ENCODE data around the gene TMEM238. TPM values are rescaled to one million over a fixed set of nuclear protein-coding genes. Genes with fewer than 3 reads are reported as not detected.

TMEM238 gene
- total and polyA plus RNA-seq, 4 donors, result 0.08 to 0.54 (median 0.47) TPM

DNA sequence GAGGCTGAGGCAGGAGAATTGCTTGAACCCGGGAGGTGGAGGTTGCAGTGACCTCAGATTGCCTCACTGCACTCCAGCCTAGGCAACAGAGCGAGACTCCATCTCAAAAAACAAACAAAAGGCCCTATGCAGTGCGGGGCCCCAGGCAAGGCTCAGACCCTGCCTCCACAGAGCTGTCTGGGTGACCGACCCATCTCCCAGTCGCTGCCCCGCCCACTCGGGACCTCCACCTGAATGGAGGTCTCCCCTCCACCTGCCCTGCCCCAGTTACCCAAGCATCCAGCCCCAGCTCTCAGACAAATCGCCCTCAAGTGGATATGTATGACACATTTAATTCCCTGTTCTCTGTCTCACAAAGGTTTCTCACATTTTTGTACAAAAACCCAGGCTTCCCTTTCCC is 18.8 kb downstream of the TMEM238 start:
- Histone ChIP-seq H3K4me1 (ENCODE audit: control insufficient read depth in 4 of 4, insufficient read depth in 4 of 4, low read length in 3 of 4) (peaks cover 0 to 9% (median 1%) of the 10 kb centered on the region in 4 donors), H3K9me3 (ENCODE audit: control insufficient read depth in 4 of 4, low read length in 3 of 4) (no peaks in the 10 kb centered on the region), H3K4me3 (ENCODE audit: low read depth in 1 of 3, low read length in 3 of 3) (no peak overlapping the region), H3K36me3 (ENCODE audit: control insufficient read depth in 4 of 4, insufficient read depth in 3 of 4, low read depth in 1 of 4, low read length in 3 of 4) (no peaks in the 10 kb centered on the region), H3K27ac (ENCODE audit: low read depth in 1 of 2, low read length in 2 of 2) (no peak overlapping the region), H3K27me3 (ENCODE audit: control insufficient read depth in 4 of 4, insufficient read depth in 4 of 4, low read length in 3 of 4) (peaks cover 0 to 2% (median 0%) of the 10 kb centered on the region in 4 donors), H3K9ac (ENCODE audit: low read depth in 1 of 2, low read length in 2 of 2) (no peak overlapping the region)
- TF ChIP-seq, protein P1, sequence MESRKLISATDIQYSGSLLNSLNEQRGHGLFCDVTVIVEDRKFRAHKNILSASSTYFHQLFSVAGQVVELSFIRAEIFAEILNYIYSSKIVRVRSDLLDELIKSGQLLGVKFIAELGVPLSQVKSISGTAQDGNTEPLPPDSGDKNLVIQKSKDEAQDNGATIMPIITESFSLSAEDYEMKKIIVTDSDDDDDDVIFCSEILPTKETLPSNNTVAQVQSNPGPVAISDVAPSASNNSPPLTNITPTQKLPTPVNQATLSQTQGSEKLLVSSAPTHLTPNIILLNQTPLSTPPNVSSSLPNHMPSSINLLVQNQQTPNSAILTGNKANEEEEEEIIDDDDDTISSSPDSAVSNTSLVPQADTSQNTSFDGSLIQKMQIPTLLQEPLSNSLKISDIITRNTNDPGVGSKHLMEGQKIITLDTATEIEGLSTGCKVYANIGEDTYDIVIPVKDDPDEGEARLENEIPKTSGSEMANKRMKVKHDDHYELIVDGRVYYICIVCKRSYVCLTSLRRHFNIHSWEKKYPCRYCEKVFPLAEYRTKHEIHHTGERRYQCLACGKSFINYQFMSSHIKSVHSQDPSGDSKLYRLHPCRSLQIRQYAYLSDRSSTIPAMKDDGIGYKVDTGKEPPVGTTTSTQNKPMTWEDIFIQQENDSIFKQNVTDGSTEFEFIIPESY (IDR thresholded peaks at IDR 0.05), result no peak
- TF ChIP-seq GABPA (IDR thresholded peaks at IDR 0.05 in 1 of 2, conservative IDR thresholded peaks at IDR 0.05 in 1 of 2) (no peak), FOXA2 (IDR thresholded peaks at IDR 0.05) (no peak)
- WGBS, result 80% methylated on average over 8 of the region's 8 CpGs
- no peak for DNase-seq (ENCODE audit: low spot score)

GRCh38 chr19:55362990-55363716 is 20.9 kb downstream of the TMEM238 start, which contains the start of gene GARIN5B:
Gene GARIN5B, minus strand, starts transcription at chr19:55363260. Its CDS starts 194 bp downstream, at chr19:55363066.
- Histone ChIP-seq H3K4me1 (ENCODE audit: control insufficient read depth in 4 of 4, insufficient read depth in 4 of 4, low read length in 3 of 4) (no peaks in the 10 kb centered on the region), H3K9ac (ENCODE audit: low read depth in 1 of 2, low read length in 2 of 2) (no peak within 1 kb of the TSS), H3K36me3 (ENCODE audit: control insufficient read depth in 4 of 4, insufficient read depth in 3 of 4, low read depth in 1 of 4, low read length in 3 of 4) (no peaks in the 10 kb centered on the region), H3K27ac (ENCODE audit: low read depth in 1 of 2, low read length in 2 of 2) (no peak within 1 kb of the TSS), H3K9me3 (ENCODE audit: control insufficient read depth in 4 of 4, low read length in 3 of 4) (no peaks in the 10 kb centered on the region), H3K27me3 (ENCODE audit: control insufficient read depth in 4 of 4, insufficient read depth in 4 of 4, low read length in 3 of 4) (no peaks in the 10 kb centered on the region), H3K4me3 (ENCODE audit: low read depth in 1 of 3, low read length in 3 of 3) (no peak within 1 kb of the TSS)
- DNase-seq (ENCODE audit: low spot score), result no peak
- TF ChIP-seq EGR1 (IDR thresholded peaks at IDR 0.05; ENCODE audit: low read depth in 2 of 2) (no peak), FOXA1 (IDR thresholded peaks at IDR 0.05) (no peak), HNF4A (conservative IDR thresholded peaks at IDR 0.05) (no peak), REST (IDR thresholded peaks at IDR 0.05) (no peak)
- TF ChIP-seq, protein P1 (IDR thresholded peaks at IDR 0.05), result no peak
- WGBS, result 75% methylated on average over 27 of the region's 27 CpGs
